Activated T-cell treated with anti-CD3 and anti-CD28 coated beads, Interleukin-2, amount 50 U/mL, for 48 hours (primary cell): ENCODE results near the gene EEIG2.

Experiments
- DNase-seq, 2 experiments: peaks; one replicate each; pipeline ENCODE4 v3.0.0-alpha.2; 2020

Gene EEIG2

DNA sequence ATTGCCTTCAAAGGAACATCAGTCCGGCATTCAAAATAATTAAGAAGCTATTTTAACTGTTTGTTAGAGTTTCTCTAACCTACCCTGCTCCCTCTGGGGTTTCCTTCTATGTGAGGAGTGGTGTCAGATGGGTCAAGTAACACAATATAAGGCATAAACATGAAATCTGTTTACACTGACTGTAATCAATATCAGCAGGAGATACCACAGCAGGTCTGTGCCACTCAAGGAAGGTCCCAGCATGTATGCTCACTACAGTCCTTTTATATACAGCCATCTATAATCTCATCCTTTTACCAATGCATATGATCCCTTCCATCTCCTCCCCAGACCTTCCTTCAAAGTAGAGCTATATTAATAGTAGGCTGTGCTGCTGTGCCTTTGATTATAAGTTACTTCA lies 25.4 kb downstream of the EEIG2 start:
- no peak for DNase-seq

- no peak for DNase-seq
Measured at GRCh38 chr1:108590441-108590840, 30.5 kb downstream of the EEIG2 start.

DNA sequence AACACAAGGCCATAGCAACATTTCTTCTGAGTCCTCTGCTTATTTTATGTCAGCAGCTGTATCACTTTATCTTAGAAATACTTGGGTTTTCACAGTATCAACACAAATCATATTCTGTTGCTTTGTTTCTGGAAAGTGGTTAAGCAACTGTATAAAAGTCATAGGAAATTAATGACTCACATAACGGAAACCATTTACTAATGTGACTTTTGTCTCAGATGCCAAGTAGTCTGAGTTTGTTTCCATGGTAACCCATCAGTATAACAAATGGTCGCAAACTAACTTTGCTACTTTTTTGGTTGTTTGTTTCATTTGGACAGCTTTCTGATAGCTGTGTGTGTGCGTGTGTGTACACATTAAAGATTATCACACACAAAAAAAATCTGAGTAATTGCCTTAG lies 31.1 kb downstream of the EEIG2 start:
- no peak for DNase-seq

DNA sequence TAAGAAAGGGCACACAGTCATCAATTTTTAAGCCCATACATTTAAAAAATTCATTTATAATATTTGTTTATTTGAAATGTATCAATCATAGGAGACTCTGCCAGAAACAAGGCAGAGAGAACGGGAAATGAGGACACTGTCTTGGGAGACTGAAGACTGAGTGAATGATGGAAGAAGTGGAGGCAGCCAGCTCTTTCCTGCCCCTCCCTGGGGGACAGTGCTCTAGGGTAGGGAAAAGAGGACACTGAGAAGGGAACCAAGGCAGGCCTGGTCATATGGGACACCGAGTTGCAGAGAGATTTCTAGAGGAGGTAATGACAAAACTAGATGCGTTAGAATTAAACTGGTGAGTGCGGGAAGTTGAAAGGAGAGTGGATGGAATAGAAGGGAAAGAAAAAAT lies 31.6 kb downstream of the EEIG2 start:
- DNase-seq, result no peak

DNA sequence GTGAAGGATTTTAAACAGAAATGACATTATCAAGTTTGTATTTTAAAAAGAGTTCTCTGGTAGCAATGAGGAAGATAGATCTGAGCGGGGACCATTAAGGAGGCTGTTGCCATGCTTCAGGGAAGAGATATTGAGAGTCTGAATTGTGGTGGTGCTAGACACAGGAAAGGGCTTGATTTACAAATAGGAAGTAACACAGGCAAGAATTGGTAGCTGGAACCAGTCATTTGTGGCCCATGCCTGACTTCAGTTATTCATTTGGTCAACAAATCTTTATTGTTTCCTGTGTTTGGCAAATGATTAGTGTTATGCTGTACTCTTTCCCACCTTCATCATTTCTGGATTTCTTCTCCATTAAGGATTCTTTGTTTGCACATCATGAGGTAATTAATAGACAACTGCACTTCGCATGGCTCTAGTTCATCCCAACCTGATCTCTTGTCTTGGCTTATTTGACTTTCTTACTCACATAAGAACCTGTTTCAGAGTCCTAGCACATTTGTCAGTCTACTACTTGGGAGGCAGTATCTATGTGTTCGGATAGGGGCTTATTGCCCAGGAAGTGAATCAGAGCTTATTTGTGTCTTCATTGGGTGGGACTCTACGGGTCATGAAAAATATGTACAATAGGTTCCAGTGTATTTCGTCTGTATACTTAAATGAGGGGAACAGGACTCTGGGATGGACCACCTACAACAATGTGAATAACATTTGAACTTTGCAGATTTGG lies 32.3 kb downstream of the EEIG2 start:
- DNase-seq, result no peak

DNA sequence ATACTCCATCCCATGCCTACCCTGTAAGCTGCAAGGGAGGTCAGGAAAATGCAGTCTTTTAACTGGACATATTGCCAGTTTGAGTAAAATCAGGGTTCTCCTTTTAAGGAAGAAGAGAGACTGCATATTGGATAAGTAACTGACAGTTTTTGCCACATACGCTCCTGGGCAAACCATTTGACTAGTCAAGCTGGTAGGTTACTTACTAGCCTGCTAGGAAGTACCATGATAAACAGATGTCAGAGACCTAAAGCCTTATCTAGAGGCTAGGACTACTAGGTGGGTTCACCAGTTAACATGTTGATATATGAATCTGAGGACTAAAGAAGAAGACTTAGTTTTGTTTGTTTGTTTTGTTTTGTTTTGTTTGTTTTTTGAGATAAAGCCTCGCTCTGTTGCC lies 33.5 kb downstream of the EEIG2 start:
- no peak for DNase-seq

DNA sequence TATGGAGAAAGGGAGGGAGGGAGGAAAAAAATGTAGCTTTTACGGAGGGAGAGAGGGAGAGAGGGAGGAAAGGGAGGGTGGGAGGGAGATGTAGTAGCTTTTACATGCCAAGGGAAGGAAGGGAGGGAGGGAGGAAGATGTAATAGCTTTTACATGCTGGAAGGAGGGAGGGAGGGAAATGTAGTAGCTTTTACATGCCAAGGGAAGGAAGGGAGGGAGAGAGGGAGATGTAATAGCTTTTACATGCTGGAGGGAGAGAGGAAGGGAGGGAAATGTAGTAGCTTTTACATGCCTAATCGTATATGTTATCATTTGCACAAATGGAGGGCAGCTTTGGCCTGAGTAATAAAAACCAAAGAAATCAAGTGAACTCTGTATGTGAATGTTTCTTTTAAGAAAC lies 35.6 kb downstream of the EEIG2 start:
- no peak for DNase-seq

- DNase-seq, result no peak
Measured at GRCh38 chr1:108597041-108597440, 37.1 kb downstream of the EEIG2 start.

DNA sequence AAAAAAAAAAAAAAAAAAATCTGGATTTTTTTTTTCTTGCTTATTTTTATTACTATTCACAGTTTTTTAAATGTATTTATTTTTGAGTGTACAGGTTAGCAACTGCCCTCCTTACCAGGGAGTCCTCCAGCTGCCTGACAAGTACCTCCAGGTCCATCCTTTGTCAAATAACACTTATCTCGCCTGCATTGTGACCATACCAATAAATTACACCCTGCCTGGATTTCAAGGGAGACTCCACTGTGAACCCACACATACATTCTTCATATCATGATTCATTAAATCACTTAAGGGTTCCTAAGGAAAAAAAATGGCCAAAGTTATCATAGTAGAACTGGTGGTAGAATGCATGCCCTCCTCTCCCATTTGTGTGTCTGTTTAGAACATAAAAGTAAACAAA lies 38.4 kb downstream of the EEIG2 start:
- no peak for DNase-seq

DNA sequence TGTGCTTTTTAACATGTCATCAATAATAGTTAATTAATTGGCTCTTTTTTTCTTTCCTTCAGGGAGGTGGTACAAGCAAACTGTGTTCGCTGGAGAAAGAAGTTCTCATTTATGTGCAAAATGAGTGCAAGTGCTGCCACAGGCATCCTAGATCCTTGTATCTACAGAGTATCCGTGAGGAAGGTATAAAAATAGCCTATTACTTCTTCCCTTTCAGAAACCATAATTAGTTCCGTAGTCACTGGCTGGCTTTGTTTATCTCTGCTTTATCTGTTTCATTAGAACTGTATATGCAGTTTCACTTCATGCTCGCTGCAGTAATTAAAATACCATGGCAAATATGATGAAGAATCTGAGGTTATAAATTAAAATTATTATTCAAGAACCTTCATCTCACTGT lies 40.6 kb downstream of the EEIG2 start:
- no peak for DNase-seq

DNA sequence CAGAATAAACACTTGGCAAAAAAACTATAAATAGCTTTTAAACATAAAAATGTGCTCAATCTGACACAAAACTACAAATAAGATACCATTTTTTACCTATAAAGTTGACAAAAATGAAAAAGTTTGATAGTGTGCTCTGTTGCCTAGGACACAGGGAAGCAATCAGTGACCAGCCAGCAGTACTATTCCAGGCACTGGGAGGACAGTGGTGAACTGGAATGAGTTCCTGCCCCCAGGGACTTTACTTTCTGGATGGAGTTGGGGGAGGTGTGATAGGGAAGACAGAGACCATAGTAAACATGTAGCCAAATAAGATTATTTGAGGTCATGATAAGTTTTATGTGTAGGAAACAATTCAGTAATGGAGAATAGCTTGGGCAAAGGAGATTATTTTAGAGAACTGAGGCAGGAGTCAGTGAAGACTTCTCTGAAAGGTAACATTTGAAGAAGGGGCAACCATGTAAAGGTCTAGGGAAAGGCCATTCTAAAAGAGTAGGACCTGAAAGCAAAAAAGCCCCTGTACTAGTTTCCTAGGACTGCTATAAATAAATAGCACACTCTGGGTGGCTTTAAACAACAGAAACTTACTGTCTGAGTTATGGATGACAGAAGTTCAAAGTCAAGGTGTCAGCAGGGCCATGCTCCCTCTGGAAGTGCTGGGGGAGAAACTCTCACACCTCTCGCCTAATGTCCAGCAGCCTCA lies 42.0 kb downstream of the EEIG2 start:
- DNase-seq, result no peak

GRCh38 chr1:108605633-108606032 lies 45.7 kb downstream of the EEIG2 start:
- no peak for DNase-seq

DNA sequence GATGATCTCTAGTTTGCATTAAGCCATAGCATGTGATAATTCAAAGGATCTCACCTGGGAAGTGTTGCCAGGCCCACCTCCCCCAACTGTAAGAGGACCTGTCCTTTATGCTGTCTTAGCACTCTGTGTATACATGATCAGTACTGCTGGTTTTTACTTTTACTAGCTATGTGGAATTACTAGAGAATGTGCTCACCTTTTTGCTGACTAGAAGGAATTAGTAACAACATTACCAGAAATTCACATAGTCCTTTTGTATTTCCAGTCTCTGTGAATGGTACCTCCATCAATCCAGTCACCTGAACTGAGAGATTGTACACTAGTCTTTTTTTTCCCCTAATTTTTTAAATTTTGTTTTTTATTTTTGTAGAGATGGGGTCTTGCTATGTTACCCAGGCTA lies 46.6 kb downstream of the EEIG2 start:
- DNase-seq, result no peak

DNA sequence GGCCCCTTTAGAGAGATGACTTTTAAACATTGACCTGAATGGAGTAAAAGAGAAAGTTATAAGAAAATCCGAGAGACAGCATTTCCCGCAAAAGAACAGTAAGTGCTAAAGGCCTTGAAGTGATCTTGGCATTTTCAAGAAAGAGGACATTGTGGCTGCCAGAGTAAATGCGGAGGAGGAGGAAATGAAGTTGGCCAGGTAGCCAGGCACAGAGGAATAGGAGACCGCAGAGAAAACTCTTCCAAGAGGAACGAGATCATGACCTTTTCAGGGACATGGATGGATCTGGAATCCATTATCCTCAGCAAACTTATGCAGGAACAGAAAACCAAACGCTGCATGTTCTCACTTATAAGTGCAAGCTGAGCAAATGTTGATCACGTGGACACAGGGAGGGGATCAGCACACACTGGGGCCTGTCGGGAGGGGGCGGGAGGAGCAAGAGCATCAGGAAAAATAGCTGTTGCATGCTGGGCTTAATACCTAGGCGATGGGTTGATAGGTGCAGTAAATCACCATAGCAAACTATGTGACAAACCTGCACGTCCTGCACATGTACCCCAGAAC lies 49.7 kb downstream of the EEIG2 start:
- DNase-seq, result no peak
